ENCODE measurements around the gene LRPAP1.

The LRPAP1 gene

GRCh38 chr4:3468154-3468553, 64.1 kb downstream of the LRPAP1 start:
- Histone ChIP-seq H3K27ac (no peak overlapping the region), H3K27me3 (replicated peaks) (peaks cover 12% of the 10 kb centered on the region), H3K36me3 (replicated peaks) (no peaks in the 10 kb centered on the region), H3K4me3 (ENCODE audit: low read depth, low read length) (no peak overlapping the region)
- TF ChIP-seq CTCF (IDR thresholded peaks at IDR 0.05; ENCODE audit: low read depth, low read length, missing control alignments), result no peak
- no peak for DNase-seq
- in situ Hi-C loops (cut with HindIII; ENCODE audit: low pct_ligation_motif_present, low sequenced_read_pairs), result no loop called here

GRCh38 chr4:3467601-3468031, 64.6 kb downstream of the LRPAP1 start:
- in situ Hi-C loops (cut with HindIII; ENCODE audit: low pct_ligation_motif_present, low sequenced_read_pairs), result no loop called here
- H3K36me3 ChIP-seq (replicated peaks), result no peaks in the 10 kb centered on the region
- no peak for TF ChIP-seq CTCF (IDR thresholded peaks at IDR 0.05; ENCODE audit: low read depth, low read length, missing control alignments)
- H3K27ac ChIP-seq, result no peak overlapping the region
- DNase-seq, result no peak
- no peak overlapping the region for H3K4me3 ChIP-seq (ENCODE audit: low read depth, low read length)
- H3K27me3 ChIP-seq (replicated peaks), result peaks cover 17% of the 10 kb centered on the region

GRCh38 chr4:3466691-3467600, 65.3 kb downstream of the LRPAP1 start:
- no peak overlapping the region for H3K4me3 ChIP-seq (ENCODE audit: low read depth, low read length)
- no peak for TF ChIP-seq CTCF (IDR thresholded peaks at IDR 0.05; ENCODE audit: low read depth, low read length, missing control alignments)
- no peak overlapping the region for H3K27ac ChIP-seq
- in situ Hi-C loops (cut with HindIII; ENCODE audit: low pct_ligation_motif_present, low sequenced_read_pairs), result no loop called here
- H3K27me3 ChIP-seq (replicated peaks), result peaks cover 23% of the 10 kb centered on the region
- DNase-seq, result no peak
- no peaks in the 10 kb centered on the region for H3K36me3 ChIP-seq (replicated peaks)

GRCh38 chr4:3465698-3466671, 66.2 kb downstream of the LRPAP1 start:
- peaks cover 23% of the 10 kb centered on the region for H3K27me3 ChIP-seq (replicated peaks)
- H3K4me3 ChIP-seq (ENCODE audit: low read depth, low read length), result no peak overlapping the region
- no peak overlapping the region for H3K27ac ChIP-seq
- in situ Hi-C loops (cut with HindIII; ENCODE audit: low pct_ligation_motif_present, low sequenced_read_pairs), result no loop called here
- H3K36me3 ChIP-seq (replicated peaks), result no peaks in the 10 kb centered on the region
- peak; percentile 41 for TF ChIP-seq CTCF (IDR thresholded peaks at IDR 0.05; ENCODE audit: low read depth, low read length, missing control alignments)
- no peak for DNase-seq

GRCh38 chr4:3464911-3465697, 67.1 kb downstream of the LRPAP1 start:
- Histone ChIP-seq H3K4me3 (ENCODE audit: low read depth, low read length) (no peak overlapping the region), H3K27ac (no peak overlapping the region), H3K36me3 (replicated peaks) (no peaks in the 10 kb centered on the region), H3K27me3 (replicated peaks) (peaks cover 23% of the 10 kb centered on the region)
- no peak for DNase-seq
- in situ Hi-C loops (cut with HindIII; ENCODE audit: low pct_ligation_motif_present, low sequenced_read_pairs), result no loop called here
- TF ChIP-seq CTCF (IDR thresholded peaks at IDR 0.05; ENCODE audit: low read depth, low read length, missing control alignments), result no peak
